Activated T-cell treated with anti-CD3 and anti-CD28 coated beads for 4 hours (primary cell): ENCODE results near the gene ANKRD66.
"Not testable (repeated sequence)": the region's sequence is repeated elsewhere in the genome, so short reads cannot be mapped to it uniquely, and the experiment has no call there.

Experiments used
- DNase-seq: peaks from one replicate; pipeline ENCODE4 v3.0.0-alpha.2; 2020

The ANKRD66 gene

GRCh38 chr6:46756469-46757213 lies 9.9 kb downstream of the ANKRD66 start:
- no peak for DNase-seq

- DNase-seq: no peak
These were observed 10.5 kb downstream of the ANKRD66 start for GRCh38 chr6:46757214-46757596.

DNA sequence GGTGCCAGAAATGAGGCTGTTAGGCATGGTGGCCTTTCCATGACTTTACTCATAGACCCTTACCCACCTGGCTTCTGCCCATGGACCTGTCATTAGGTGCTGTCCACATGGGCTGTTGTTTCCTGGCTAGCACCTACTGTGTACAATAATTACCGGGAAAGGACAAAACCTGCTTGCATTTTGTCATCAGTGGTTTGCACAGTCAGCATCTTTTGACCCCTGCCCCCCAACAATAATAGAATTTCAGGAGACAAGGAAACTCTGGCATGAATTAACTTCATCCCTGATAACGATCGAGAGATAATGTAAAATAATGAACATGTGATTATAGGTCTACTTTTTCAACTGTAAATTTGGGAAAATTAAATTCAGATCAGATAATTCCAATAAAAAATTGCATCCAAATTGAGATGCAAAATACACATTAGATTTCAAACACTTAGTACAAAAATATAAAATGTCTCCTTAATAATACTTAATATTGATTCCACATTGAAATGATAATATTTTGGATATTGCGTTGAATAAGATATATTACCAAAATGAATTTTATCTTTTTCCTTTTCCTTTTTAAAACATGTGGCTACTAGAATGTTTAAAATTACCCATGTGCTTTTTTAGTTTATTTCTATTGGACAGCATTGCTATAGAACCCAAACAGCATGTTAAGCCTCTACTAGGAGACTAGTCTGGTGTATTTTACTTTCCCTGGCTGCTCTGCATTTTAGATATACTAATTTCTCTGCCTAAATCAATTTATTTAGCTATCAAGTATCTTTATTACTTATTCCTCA lies 12.4 kb downstream of the ANKRD66 start:
- no peak for DNase-seq

DNA sequence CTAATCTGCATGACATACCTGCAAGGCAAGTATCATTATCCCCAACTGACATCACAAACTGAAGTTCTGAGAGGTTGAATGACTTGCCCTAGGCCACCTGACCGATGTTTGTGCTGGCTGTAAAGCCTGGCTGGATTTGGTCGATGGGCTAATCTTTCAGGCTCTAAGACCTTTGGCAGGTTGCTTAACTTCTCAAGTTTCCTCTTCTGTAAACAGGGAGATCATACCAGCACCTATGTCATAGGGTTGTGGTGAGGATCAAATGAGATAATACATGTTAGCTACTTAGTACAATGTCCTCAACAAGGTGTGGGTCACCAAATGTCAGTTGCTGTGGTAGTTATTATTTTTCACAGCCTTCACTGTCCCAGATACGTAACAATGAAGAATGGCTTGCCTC lies 14.2 kb downstream of the ANKRD66 start:
- DNase-seq: no peak

DNA sequence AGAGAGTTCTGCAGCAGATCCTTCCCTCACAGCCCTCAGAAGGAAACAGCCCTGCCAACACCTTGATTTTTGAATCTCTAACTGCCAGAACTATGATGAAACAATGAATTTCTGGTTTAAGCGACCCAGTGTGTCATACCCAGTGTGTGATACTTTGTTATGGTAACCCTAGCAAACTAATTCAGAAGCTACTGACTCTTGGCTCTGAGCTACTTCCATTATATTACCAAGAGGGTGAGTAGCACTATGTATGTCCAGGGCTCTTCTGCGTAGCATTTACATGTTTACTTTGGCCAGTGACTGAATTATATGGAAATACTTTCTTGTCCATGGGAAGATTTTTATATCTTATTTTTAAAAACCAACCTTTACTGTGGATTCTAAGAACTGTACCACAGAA lies 16.7 kb downstream of the ANKRD66 start:
- DNase-seq: no peak

DNA sequence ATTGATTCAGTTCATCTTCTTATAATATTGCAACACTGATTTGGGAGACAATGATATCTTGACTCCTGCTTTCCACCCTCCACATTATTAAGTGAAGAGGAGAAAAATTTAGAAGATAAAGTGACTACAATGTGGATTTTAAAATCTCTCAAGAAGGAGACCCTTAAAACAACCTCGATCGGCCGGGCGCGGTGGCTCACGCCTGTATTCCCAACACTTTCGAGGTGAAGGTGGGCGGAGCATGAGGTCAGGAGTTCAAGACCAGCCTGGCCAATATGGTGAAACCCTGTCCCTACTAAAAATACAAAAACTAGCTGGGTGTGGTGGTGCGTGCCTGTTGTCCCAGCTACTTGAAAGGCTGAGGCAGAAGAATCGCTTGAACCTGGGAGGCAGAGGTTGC lies 17.5 kb downstream of the ANKRD66 start:
- DNase-seq: not testable (repeated sequence)

DNA sequence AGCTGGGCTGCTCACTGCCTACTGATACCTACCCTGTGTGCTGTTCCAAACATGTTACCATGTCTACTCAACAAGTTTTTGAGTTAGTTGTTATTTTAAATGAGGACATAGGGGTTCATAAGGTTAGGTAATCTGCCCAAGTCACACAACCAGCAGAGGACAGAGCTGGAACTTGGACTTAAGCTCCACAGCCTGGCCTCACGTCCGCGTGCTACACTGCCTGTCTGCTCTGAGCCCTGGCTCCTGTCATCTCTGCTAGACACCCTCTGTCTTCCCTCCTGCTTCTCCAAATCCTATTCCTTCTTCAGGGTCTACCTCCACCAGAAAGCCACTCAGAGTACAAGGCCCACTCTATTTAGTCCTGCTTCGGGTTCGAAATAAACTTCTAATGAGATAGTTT lies 18.2 kb downstream of the ANKRD66 start:
- DNase-seq: no peak

DNA sequence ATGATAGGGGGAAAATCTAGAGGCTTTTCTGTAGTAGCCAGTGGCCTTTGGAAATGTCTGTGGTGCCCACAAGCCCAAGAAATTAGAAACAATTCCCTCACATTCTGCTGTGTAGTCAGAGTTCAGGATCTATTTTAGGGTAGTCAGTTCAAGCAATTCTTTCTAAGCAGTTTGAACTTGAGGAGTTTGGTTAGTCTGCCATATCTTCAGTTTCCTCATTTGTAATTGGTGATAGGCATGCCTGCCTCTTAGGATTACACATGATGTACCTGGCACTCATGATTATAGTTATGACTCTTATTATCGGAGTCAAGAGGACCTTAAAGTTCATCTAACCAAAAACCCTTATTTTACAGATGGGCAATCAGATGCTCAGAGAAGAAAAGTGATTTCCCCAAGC lies 25.3 kb downstream of the ANKRD66 start:
- DNase-seq: no peak

- DNase-seq: no peak
These were observed 26.0 kb downstream of the ANKRD66 start for GRCh38 chr6:46772762-46773161.

DNA sequence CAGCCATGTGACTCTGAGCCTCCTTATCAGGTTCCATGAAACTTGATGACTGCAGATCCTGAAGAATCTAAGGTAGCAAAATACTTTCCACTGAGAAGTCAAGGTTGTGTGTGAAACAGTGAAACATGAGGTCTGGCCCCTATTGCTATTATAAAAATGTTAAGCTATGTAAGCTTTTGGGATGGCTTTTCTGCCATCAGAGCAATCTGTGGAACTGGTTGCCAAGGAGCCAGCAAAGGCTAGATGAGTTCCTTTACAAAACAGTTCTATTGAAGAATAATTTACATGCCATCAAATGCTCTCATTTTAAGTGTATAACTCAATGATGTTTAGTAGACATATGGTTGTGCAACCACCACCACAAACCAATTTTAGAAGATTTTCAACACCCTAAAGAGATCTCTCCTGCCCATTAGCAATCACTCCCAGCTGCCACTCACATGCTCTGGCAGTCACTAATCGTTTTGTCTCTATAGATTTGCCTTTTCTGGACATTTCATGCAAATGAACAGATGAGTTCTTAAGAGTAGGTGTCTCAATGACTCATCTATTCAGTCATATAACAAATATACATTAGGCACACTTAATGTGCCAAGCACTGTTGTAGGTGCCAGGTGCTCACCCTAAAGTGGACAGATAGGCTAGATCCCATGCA lies 26.6 kb downstream of the ANKRD66 start:
- DNase-seq: no peak

DNA sequence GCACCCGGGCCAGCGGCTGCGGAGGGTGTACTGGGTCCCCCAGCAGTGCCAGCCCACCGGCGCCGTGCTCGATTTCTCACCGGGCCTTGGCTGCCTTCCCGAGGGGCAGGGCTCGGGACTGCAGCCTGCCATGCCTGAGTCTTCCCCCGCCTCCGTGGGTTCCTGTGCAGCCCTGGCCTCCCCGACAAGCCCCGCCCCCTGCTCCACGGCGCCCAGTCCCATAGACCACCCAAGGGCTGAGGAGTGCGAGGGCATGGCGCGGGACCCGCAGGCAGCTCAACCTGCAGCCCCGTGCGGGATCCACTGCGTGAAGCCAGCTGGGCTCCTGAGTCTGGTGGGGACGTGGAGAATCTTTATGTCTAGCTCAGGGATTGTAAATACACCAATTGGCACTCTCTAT lies 28.0 kb downstream of the ANKRD66 start:
- not testable (repeated sequence) for DNase-seq

DNA sequence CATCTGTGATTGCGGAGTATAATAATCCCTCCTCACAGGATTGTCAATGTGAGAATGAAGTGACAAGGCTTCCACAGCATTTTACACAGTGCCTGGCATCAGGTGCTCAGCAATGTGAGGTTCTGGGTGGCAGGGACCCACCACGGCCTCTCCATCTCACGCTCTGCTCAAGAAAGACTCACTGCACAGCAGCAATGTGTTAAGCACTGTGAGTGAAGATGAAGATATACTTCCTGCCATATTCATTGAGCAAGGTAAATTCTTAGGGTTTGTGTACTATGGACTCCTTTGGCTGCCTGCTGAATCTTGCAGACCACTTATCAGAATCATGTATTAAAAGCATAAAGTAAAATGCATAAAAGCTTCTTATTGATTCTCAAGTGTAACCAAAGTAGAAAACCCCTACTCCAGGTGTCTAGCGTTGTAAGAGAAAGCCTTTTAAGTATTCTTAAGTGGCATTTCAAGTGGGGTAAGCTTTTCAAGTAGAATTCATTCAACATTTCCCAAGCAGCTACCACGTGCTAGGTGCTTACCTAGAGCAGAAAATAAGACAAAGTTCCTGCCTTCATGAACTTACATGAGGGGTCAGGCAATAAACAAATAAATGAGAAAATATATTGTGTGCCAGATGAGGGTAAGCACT lies 29.5 kb downstream of the ANKRD66 start:
- no peak for DNase-seq

DNA sequence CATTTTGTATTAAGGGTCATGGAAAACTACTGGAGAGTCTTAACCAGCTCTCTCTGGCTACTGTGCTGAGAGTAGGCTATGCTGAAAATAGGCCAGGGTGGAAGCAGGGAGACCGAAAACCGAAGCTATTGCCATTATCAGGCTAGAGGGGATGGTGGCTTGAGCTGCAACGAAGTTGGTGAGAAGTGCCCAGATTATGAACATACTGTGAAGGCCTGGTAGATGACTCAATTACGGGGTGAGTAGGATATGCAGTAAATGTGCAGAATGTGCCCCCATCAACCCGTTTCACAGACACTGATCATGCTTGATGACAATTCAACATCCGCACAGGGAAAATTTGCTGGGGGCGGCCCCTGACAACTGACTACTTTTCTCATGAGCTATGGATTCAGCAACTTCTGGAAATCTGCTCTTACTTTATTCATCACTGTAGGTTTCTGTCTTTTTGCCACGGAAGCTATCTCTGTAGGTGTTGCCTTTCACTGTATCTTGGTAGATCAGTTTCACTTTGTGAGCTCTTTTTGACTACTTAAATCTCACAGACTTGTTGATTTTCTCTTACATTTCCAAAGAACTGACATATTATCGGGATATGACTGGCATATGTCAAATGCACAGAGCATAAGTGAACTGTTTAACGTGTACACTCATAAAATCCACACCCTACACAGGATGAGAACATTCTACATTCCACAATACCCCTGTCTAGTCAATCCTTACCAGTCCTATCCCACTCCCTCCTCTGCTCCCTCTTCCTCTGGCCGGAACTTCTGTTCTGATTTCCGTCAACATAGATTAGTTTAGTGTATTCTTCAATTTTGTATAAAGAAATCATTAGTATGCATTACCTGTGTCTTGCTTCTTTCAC lies 31.0 kb downstream of the ANKRD66 start:
- DNase-seq: no peak

DNA sequence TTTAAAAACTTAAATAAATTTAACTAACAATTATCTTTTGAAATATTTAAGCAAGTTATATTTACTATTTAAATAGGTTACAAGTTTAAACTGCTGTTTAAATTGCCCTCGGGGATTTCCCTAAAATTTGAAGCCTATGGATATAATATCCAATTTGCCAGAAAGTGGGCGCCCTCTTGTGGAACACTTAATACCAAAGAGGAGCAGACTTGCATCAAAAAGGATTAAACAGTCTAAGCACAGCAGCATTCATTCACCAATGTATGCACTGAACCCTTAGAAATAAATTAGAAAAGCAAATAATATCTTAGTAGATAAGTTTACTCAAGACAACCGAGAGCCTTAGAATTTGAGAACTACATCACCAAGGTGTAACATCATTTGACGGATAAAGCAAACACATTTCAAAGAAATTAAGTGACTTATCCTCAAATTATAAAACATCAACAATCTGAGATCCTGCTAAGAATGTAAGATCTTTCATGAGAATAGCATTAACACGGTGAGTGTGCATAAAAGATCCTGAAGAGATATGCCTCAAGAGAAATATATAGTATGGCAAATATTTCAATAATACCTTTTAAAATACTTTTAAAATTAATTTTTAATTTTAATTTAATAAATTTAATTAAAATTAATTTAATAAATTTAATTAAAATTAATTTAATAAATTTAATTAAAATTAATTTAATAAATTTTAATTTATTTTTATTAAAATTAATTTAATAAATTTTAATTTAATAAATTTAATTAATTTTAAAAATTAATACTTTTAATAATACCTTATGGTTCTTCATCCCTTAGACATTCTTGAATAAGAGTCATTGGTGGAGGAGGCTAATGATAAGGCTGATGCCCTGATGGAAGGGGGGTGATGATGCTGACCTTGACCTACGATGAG lies 35.0 kb downstream of the ANKRD66 start:
- no peak for DNase-seq

DNA sequence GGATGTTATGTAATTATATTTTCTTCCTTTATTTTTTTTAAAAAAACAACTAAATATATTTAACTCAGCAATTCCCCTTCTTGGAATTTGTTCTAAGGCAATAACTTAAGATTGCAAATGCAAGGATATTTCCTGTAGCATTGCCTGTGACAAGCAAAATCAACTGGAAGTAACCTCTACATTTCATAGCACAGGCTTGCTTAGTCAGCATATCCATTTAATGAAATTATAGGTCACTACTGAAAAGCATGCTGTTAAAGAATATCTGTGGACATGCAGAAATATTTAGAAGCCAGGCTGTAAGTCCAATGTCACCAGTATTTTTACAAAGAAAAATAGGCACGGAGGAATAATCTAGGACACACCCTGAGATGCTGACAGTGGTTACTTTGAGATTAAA lies 37.8 kb downstream of the ANKRD66 start:
- DNase-seq: no peak

GRCh38 chr6:46787871-46788540 lies 41.3 kb downstream of the ANKRD66 start:
- no peak for DNase-seq

DNA sequence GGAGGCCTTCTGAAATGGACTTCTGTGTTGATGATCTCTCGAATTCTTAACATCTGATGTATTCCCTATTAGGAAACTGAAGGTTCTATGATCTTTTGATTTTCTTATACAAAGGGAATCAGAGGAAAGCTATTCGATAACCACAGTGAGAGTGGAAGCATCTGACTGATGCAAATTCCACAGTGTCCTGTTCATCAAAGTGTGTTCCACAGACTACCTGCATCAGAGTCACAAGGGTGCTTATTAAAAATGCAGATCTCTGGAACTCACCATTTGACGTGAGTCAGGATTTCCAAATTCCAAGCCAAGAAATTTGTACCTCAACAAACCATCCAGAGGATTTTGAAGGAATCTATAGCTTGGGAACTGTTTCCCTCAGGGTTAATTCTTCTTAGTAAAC lies 42.1 kb downstream of the ANKRD66 start:
- DNase-seq: no peak

- DNase-seq: no peak
These were observed 43.0 kb downstream of the ANKRD66 start for GRCh38 chr6:46789434-46790354.

GRCh38 chr6:46790355-46790874 lies 43.7 kb downstream of the ANKRD66 start:
- no peak for DNase-seq
